DND-41 (cell line): ENCODE measurements around the gene ARIH1.

ENCODE experiments used
- ATAC-seq: fragments of 200-7000 bp; cut with Tn5 transposase; 3 replicates; pipeline ENCODE4 v1.9.1; 2021; ENCODE audit warnings: low read depth; ENCODE audit not compliant: insufficient read depth
- DNase-seq: peaks from one replicate; pipeline ENCODE4 v3.0.0-alpha.2; 2020
- H2AFZ ChIP-seq: 2 replicates; pipeline ENCODE4 v1.6.0; 2012; ENCODE audit warnings: low read depth, low read length
- H3K27ac ChIP-seq: 2 replicates; pipeline ENCODE4 v1.5.1; 2012; ENCODE audit warnings: low read length, inconsistent platforms
- H3K27me3 ChIP-seq: fragments of 200-600 bp; sonication (generic); 2 replicates; pipeline ENCODE4 v1.6.0; 2012; ENCODE audit warnings: low read length, mild to moderate bottlenecking, inconsistent platforms; ENCODE audit not compliant: insufficient read depth, poor library complexity
- H3K36me3 ChIP-seq: 2 replicates; pipeline ENCODE4 v1.5.1; 2012; ENCODE audit warnings: low read length, inconsistent platforms; ENCODE audit not compliant: insufficient read depth
- H3K4me1 ChIP-seq: 2 replicates; pipeline ENCODE4 v1.5.1; 2012; ENCODE audit warnings: mild to moderate bottlenecking, low read length; ENCODE audit not compliant: insufficient read depth
- H3K4me2 ChIP-seq: 2 replicates; pipeline ENCODE4 v1.6.0; 2012; ENCODE audit warnings: mild to moderate bottlenecking, moderate library complexity, low read length, inconsistent platforms; ENCODE audit not compliant: insufficient read depth
- H3K4me3 ChIP-seq, 2 experiments: fragments of 200-600 bp in 1 of 2; shearing (Covaris generic) in 1 of 2; 2 replicates each; pipeline ENCODE4 v1.5.1; 2012 to 2016; ENCODE audit warnings: inconsistent platforms in 2 of 2, low read length in 2 of 2, mild to moderate bottlenecking in 2 of 2, low read depth in 1 of 2, moderate library complexity in 1 of 2
- H3K79me2 ChIP-seq: 2 replicates; pipeline ENCODE4 v1.6.0; 2012; ENCODE audit warnings: low read length, inconsistent platforms; ENCODE audit not compliant: insufficient read depth
- H3K9ac ChIP-seq: 2 replicates; pipeline ENCODE4 v1.6.0; 2012; ENCODE audit warnings: low read depth, mild to moderate bottlenecking, inconsistent platforms, low read length, moderate library complexity
- H3K9me3 ChIP-seq: 2 replicates; pipeline ENCODE4 v1.5.1; 2012; ENCODE audit warnings: low read length, moderate library complexity, mild to moderate bottlenecking, inconsistent platforms; ENCODE audit not compliant: insufficient read depth, severe bottlenecking
- H4K20me1 ChIP-seq: 2 replicates; pipeline ENCODE4 v1.6.0; 2012; ENCODE audit warnings: low read length; ENCODE audit not compliant: insufficient read depth
- CTCF ChIP-seq: IDR thresholded peaks from 2 replicates; pipeline ENCODE4 v1.5.1; 2012; ENCODE audit warnings: borderline replicate concordance, low read length, moderate library complexity, mild to moderate bottlenecking; ENCODE audit not compliant: poor library complexity, severe bottlenecking; ENCODE audit errors: extremely low read depth
- EZH2 ChIP-seq: IDR thresholded peaks from 3 replicates; pipeline ENCODE4 v1.6.1; 2012; ENCODE audit warnings: borderline replicate concordance, low read depth, mild to moderate bottlenecking, moderate library complexity, low read length, inconsistent platforms; ENCODE audit not compliant: severe bottlenecking

Gene ARIH1

DNA sequence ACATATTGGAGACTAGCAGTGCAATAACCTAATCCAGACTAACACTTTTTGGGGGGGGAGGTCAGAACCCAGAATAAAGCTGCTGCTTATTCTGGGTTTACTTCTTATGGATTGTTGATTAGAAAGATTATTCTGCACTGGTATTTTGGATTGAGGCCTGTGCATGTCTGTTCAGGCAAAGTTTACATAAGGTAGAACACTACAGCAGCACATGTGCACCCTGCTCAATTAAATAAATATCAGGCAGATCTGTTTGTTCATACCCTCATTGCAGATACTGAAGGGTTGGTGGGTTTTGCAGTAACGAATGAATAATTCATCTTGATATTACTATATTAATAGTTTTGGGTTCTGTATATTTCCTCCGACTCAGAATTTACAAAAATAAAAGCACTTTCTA is 19.1 kb downstream of the ARIH1 start:
- TF ChIP-seq CTCF (no peak), EZH2 (no peak)
- H3K9ac ChIP-seq: no peak overlapping the region
- no peak overlapping the region for H3K27ac ChIP-seq
- H3K4me1 ChIP-seq: no peaks in the 10 kb centered on the region
- DNase-seq (no peak), ATAC-seq (no peak)
- H3K4me3 ChIP-seq: no peak overlapping the region
- H3K36me3 ChIP-seq: peaks cover 27% of the 10 kb centered on the region
- no peaks in the 10 kb centered on the region for H3K27me3 ChIP-seq
- H3K9me3 ChIP-seq: no peaks in the 10 kb centered on the region
- H3K4me2 ChIP-seq: no peak overlapping the region
- peaks cover 100% of the 10 kb centered on the region for H3K79me2 ChIP-seq
- H2AFZ ChIP-seq: no peak overlapping the region
- peaks cover 78% of the 10 kb centered on the region for H4K20me1 ChIP-seq

DNA sequence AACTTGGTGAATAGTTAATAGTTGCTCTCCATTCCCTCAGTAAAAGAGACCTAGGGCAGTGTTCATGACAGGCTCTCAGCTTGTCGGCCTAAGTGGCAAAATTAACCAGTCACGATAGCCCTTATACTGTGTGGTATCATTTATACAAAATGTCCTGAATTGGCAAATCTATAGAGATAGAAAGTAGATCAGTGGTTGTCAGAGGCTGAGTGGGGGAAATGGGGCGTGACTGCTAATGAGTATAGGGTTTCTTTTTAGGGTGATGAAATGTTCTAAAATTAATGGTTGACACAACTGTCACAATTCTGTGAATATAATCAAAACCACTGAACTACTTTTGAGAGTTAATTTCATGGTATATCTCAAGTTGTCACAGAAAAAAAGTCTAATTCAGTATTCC is 20.9 kb downstream of the ARIH1 start:
- no peaks in the 10 kb centered on the region for H3K27me3 ChIP-seq
- H3K27ac ChIP-seq: no peak overlapping the region
- no peak overlapping the region for H2AFZ ChIP-seq
- ATAC-seq: no peak
- peaks cover 19% of the 10 kb centered on the region for H3K36me3 ChIP-seq
- no peaks in the 10 kb centered on the region for H3K4me1 ChIP-seq
- TF ChIP-seq CTCF (no peak), EZH2 (no peak)
- H3K4me3 ChIP-seq: no peak overlapping the region
- no peak overlapping the region for H3K4me2 ChIP-seq
- H3K79me2 ChIP-seq: peaks cover 99% of the 10 kb centered on the region
- H3K9me3 ChIP-seq: no peaks in the 10 kb centered on the region
- H3K9ac ChIP-seq: no peak overlapping the region
- DNase-seq: no peak
- H4K20me1 ChIP-seq: peaks cover 68% of the 10 kb centered on the region

- Histone ChIP-seq H3K27me3 (no peaks in the 10 kb centered on the region), H3K79me2 (peaks cover 99% of the 10 kb centered on the region), H4K20me1 (peaks cover 61% of the 10 kb centered on the region), H3K4me1 (no peaks in the 10 kb centered on the region), H3K9me3 (no peaks in the 10 kb centered on the region), H3K9ac (no peak overlapping the region), H2AFZ (no peak overlapping the region), H3K4me3 (no peak overlapping the region), H3K4me2 (no peak overlapping the region), H3K27ac (no peak overlapping the region), H3K36me3 (peaks cover 17% of the 10 kb centered on the region)
- DNase-seq (no peak), ATAC-seq (no peak)
- TF ChIP-seq EZH2 (no peak), CTCF (no peak)
Measured at GRCh38 chr15:72496783-72497182, 22.7 kb downstream of the ARIH1 start.

DNA sequence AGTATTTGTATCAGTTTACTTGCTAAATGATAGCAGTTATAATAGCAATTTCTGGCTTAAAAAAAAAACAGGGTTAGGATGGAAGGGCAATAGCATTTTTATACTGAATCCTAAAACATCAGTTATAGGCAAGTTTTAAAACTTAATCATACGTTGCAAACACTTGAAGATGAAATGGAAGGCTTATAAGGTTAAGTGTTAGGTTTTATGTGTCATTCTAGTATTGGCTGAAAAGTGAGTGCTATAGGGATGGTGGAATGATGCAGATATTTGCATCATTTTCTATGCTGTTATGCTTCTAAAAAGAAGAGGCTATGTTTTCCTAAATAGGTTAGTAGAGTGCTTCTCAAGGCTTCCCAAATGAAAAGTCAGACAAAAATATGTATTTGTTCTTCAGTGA is 23.3 kb downstream of the ARIH1 start:
- Histone ChIP-seq H4K20me1 (peaks cover 57% of the 10 kb centered on the region), H3K79me2 (peaks cover 99% of the 10 kb centered on the region), H3K4me1 (no peaks in the 10 kb centered on the region), H2AFZ (no peak overlapping the region), H3K36me3 (peaks cover 17% of the 10 kb centered on the region), H3K4me2 (no peak overlapping the region), H3K9ac (no peak overlapping the region), H3K27me3 (no peaks in the 10 kb centered on the region), H3K9me3 (no peaks in the 10 kb centered on the region), H3K27ac (no peak overlapping the region), H3K4me3 (no peak overlapping the region)
- ATAC-seq (no peak), DNase-seq (no peak)
- TF ChIP-seq EZH2 (no peak), CTCF (no peak)
